SU-DHL-6 (cell line): ENCODE data around the gene CENPO.

Experiments
- H2AFZ ChIP-seq: fragments of 200-600 bp; sonication (generic); 2 replicates; pipeline ENCODE4 v1.6.1; 2014; ENCODE audit warnings: low read depth, mild to moderate bottlenecking, moderate library complexity, mixed read lengths, antibody characterized with exemption, low read length; ENCODE audit not compliant: severe bottlenecking
- H3F3A ChIP-seq: fragments of 200-600 bp; shearing (Covaris generic); 2 replicates; pipeline ENCODE4 v1.6.0; 2016; ENCODE audit warnings: antibody characterized with exemption, mild to moderate bottlenecking; ENCODE audit not compliant: insufficient read depth
- H3K27ac ChIP-seq: fragments of 200-600 bp; sonication (generic); 2 replicates; pipeline ENCODE4 v1.5.1; 2016; ENCODE audit warnings: low read depth, mild to moderate bottlenecking, low read length, moderate library complexity, mixed read lengths
- H3K27me3 ChIP-seq: fragments of 200-600 bp; sonication (generic), shearing (Covaris generic); 2 replicates; pipeline ENCODE4 v1.6.0; 2014; ENCODE audit warnings: mild to moderate bottlenecking, low read length
- H3K36me3 ChIP-seq: fragments of 200-600 bp; sonication (generic); 2 replicates; pipeline ENCODE4 v1.6.1; 2014; ENCODE audit warnings: mild to moderate bottlenecking, low read length, mixed read lengths
- H3K4me2 ChIP-seq: fragments of 300-600, 200-600 bp; shearing (Covaris generic), sonication (generic); 2 replicates; pipeline ENCODE4 v1.6.0; 2014; ENCODE audit warnings: low read length, low read depth, mild to moderate bottlenecking; ENCODE audit not compliant: poor library complexity, severe bottlenecking
- H3K4me3 ChIP-seq: fragments of 200-600 bp; sonication (generic); 2 replicates; pipeline ENCODE4 v1.5.1; 2014; ENCODE audit warnings: antibody characterized with exemption, low read length, mild to moderate bottlenecking, mixed read lengths; ENCODE audit not compliant: insufficient read depth, poor library complexity, severe bottlenecking
- H3K79me2 ChIP-seq: fragments of 200-600 bp; sonication (generic); 2 replicates; pipeline ENCODE4 v1.6.1; 2014; ENCODE audit warnings: mild to moderate bottlenecking, low read length, moderate library complexity; ENCODE audit not compliant: insufficient read depth
- H3K9ac ChIP-seq: fragments of 200-600 bp; sonication (generic); 2 replicates; pipeline ENCODE4 v1.7.0; 2014; ENCODE audit warnings: mild to moderate bottlenecking, low read length
- H3K9me2 ChIP-seq: fragments of 200-600 bp; sonication (generic); replicated peaks from 2 replicates; pipeline ENCODE4 v1.6.1; 2014; ENCODE audit warnings: low read length; ENCODE audit not compliant: insufficient read depth
- H3K9me3 ChIP-seq: fragments of 200-600 bp; sonication (generic); 2 replicates; pipeline ENCODE4 v1.6.1; 2014; ENCODE audit warnings: low read length, mixed read lengths; ENCODE audit not compliant: insufficient read depth
- H4K20me1 ChIP-seq: fragments of 200-600 bp; sonication (generic); 2 replicates; pipeline ENCODE4 v1.6.1; 2014; ENCODE audit warnings: low read depth, mild to moderate bottlenecking, antibody characterized with exemption, low read length, moderate library complexity, mixed read lengths
- EZH2phosphoT487 ChIP-seq: fragments of 200-600 bp; sonication (generic), shearing (Covaris generic); conservative IDR thresholded peaks from 2 replicates; pipeline ENCODE4 v1.6.1; 2018; ENCODE audit warnings: mild to moderate bottlenecking, antibody characterized with exemption, low read length, moderate library complexity, mixed read lengths
- TF ChIP-seq, protein P1 (sequence below): fragments of 200-600 bp; sonication (generic); IDR thresholded peaks from one replicate; pipeline ENCODE4 v1.5.1; 2017; ENCODE audit warnings: antibody characterized with exemption, mild to moderate bottlenecking, low read length, moderate library complexity; ENCODE audit not compliant: insufficient read depth, poor library complexity, severe bottlenecking

CENPO gene

GRCh38 chr2:24830351-24830750 lies 37.1 kb downstream of the CENPO start:
- H3K4me3 ChIP-seq = no peak overlapping the region
- no peaks in the 10 kb centered on the region for H3K36me3 ChIP-seq
- peaks cover 6% of the 10 kb centered on the region; the same call in 1 of the 2 replicates for H3F3A ChIP-seq
- H3K27ac ChIP-seq = no peak overlapping the region
- no peaks in the 10 kb centered on the region for H3K9me3 ChIP-seq
- H3K9me2 ChIP-seq = no peaks in the 10 kb centered on the region
- H4K20me1 ChIP-seq = no peaks in the 10 kb centered on the region
- no peak overlapping the region for H3K9ac ChIP-seq
- H3K27me3 ChIP-seq = no peaks in the 10 kb centered on the region
- no peaks in the 10 kb centered on the region for H3K79me2 ChIP-seq
- H2AFZ ChIP-seq = no peak overlapping the region
- no peak for TF ChIP-seq EZH2phosphoT487
- TF ChIP-seq, protein P1, sequence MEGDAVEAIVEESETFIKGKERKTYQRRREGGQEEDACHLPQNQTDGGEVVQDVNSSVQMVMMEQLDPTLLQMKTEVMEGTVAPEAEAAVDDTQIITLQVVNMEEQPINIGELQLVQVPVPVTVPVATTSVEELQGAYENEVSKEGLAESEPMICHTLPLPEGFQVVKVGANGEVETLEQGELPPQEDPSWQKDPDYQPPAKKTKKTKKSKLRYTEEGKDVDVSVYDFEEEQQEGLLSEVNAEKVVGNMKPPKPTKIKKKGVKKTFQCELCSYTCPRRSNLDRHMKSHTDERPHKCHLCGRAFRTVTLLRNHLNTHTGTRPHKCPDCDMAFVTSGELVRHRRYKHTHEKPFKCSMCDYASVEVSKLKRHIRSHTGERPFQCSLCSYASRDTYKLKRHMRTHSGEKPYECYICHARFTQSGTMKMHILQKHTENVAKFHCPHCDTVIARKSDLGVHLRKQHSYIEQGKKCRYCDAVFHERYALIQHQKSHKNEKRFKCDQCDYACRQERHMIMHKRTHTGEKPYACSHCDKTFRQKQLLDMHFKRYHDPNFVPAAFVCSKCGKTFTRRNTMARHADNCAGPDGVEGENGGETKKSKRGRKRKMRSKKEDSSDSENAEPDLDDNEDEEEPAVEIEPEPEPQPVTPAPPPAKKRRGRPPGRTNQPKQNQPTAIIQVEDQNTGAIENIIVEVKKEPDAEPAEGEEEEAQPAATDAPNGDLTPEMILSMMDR = no peak
- no peak overlapping the region for H3K4me2 ChIP-seq

GRCh38 chr2:24830786-24831185 lies 37.6 kb downstream of the CENPO start:
- Histone ChIP-seq H3K27me3 (no peaks in the 10 kb centered on the region), H3K27ac (no peak overlapping the region), H4K20me1 (no peaks in the 10 kb centered on the region), H3K79me2 (no peaks in the 10 kb centered on the region), H3K9ac (no peak overlapping the region), H3K36me3 (no peaks in the 10 kb centered on the region), H2AFZ (no peak overlapping the region), H3K9me3 (no peaks in the 10 kb centered on the region), H3K4me2 (no peak overlapping the region), H3K4me3 (no peak overlapping the region), H3K9me2 (no peaks in the 10 kb centered on the region), H3F3A (peaks cover 6% of the 10 kb centered on the region; the same call in 1 of the 2 replicates)
- TF ChIP-seq EZH2phosphoT487 = no peak
- TF ChIP-seq, protein P1 = no peak

DNA sequence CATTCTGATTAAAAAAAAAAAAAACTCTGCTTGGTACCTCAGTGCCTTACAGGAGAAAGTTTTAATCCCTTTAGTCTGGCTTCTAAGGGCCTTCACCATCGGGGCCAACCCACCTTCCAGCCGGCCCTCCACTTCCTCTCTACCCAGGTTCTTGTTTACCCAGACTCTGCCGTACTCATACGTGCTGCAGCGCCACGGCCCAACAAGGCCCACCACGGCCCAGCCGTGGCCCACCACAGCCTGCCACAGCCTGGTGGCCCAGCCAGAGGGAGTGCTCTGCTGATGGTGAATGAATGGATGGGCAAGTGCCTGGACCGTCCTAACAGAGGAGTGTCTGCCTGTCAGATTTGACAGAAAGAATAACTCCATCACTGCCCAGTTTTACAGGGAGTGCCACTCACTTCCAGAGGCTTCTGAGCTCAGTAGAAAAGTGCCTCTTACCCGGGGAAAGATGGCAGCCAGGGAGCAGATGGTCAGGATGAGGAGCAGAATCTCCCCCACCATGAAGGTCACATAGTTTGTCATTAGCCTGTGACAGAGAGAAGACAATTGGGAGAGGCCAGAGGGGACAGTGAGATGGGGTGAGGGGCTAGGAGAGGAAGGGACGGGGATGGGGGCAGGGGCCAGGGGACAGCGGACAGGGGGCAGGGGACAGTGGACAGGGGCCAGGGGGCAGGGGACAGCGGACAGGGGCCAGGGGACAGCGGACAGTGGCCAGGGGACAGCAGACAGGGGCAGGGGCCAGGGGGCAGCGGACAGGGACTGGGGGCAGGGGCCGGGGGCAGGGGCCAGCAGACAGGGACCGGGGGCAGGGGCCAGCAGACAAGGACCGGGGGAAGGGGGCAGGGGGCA lies 38.2 kb downstream of the CENPO start:
- no peak overlapping the region for H3K4me2 ChIP-seq
- no peaks in the 10 kb centered on the region for H3K27me3 ChIP-seq
- no peak overlapping the region for H3K4me3 ChIP-seq
- no peak overlapping the region for H3K9ac ChIP-seq
- H3K27ac ChIP-seq = no peak overlapping the region
- TF ChIP-seq EZH2phosphoT487 = no peak
- TF ChIP-seq, protein P1 = no peak
- peaks cover 4% of the 10 kb centered on the region; the same call in 1 of the 2 replicates for H3F3A ChIP-seq
- no peaks in the 10 kb centered on the region for H3K9me3 ChIP-seq
- H3K36me3 ChIP-seq = no peaks in the 10 kb centered on the region
- H4K20me1 ChIP-seq = no peaks in the 10 kb centered on the region
- H2AFZ ChIP-seq = no peak overlapping the region
- H3K79me2 ChIP-seq = no peaks in the 10 kb centered on the region
- H3K9me2 ChIP-seq = no peaks in the 10 kb centered on the region
